NCI-H774 (cell line): ENCODE measurements around the gene NRDE2.
"Not testable (repeated sequence)": the region's sequence is repeated elsewhere in the genome, so short reads cannot be mapped to it uniquely, and the experiment has no call there.

ENCODE experiments used
- DNase-seq: peaks from one replicate; lab custom pipeline; 2025; lab: John Stamatoyannopoulos, UW

NRDE2 gene

GRCh38 chr14:90341784-90342183 is 10.0 kb upstream of the NRDE2 start:
- no peak for DNase-seq

GRCh38 chr14:90341232-90341631 is 9.5 kb upstream of the NRDE2 start:
- not testable (repeated sequence) for DNase-seq

GRCh38 chr14:90336985-90337384 is 5.2 kb upstream of the NRDE2 start:
- no peak for DNase-seq

GRCh38 chr14:90336401-90336800 is 4.7 kb upstream of the NRDE2 start:
- DNase-seq = no peak

GRCh38 chr14:90332271-90332584 is 487 bp upstream of the NRDE2 start:
- no peak for DNase-seq

GRCh38 chr14:90330203-90331196 is 1.2 kb downstream of the NRDE2 start:
- DNase-seq = no peak

- DNase-seq = no peak
These were observed 9.8 kb downstream of the NRDE2 start for GRCh38 chr14:90321891-90322290.

- no peak for DNase-seq
These were observed 11.9 kb downstream of the NRDE2 start for GRCh38 chr14:90319634-90320541.

- no peak for DNase-seq
These were observed 12.6 kb downstream of the NRDE2 start for GRCh38 chr14:90319173-90319572.

GRCh38 chr14:90318016-90318415 is 13.7 kb downstream of the NRDE2 start:
- no peak for DNase-seq

- DNase-seq = no peak
These were observed 14.5 kb downstream of the NRDE2 start for GRCh38 chr14:90317286-90317685.

GRCh38 chr14:90308561-90308960 is 23.2 kb downstream of the NRDE2 start:
- no peak for DNase-seq

GRCh38 chr14:90305176-90305601 is 26.6 kb downstream of the NRDE2 start:
- DNase-seq = peak; percentile 47

GRCh38 chr14:90304502-90304901 is 27.2 kb downstream of the NRDE2 start:
- DNase-seq = no peak

- no peak for DNase-seq
These were observed 28.3 kb downstream of the NRDE2 start for GRCh38 chr14:90303473-90303872.

- no peak for DNase-seq
These were observed 29.0 kb downstream of the NRDE2 start for GRCh38 chr14:90302529-90303303.

GRCh38 chr14:90301668-90302090 is 30.1 kb downstream of the NRDE2 start:
- DNase-seq = no peak

- no peak for DNase-seq
These were observed 30.6 kb downstream of the NRDE2 start for GRCh38 chr14:90301122-90301521.

- no peak for DNase-seq
These were observed 31.1 kb downstream of the NRDE2 start for GRCh38 chr14:90300611-90301047.

- DNase-seq = no peak
These were observed 32.3 kb downstream of the NRDE2 start for GRCh38 chr14:90299408-90299807.

- no peak for DNase-seq
These were observed 33.7 kb downstream of the NRDE2 start for GRCh38 chr14:90297876-90298629.
